ENCODE measurements around the gene TENM4. TPM values are rescaled to one million over a fixed set of nuclear protein-coding genes. Genes with fewer than 3 reads are reported as not detected.

Gene TENM4
- total RNA-seq, 4 donors from 2014 or later, result 0.88 to 61.5 (median 4.0) TPM

DNA sequence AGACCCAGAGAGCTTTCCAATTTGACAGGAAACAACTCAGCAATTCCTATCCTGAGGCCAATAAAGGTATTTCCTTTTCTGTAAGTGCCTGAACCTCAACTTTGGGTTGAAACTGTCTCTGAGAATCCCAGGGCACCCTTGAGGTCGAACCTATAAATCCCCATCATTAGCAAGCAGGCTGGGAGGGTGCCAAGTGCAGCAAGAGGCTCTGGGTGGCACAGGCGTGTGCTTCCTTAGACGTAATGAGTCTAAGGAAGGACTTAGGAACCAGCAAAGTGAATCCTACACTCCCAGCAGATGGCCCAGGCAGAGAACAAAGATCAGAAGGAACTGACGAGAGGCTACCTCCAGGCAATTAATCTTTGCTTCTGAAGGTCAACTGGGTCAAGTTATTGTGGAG, 631.9 kb downstream of the TENM4 start:
- Histone ChIP-seq H3K27me3 (no peaks in the 10 kb centered on the region), H3K27ac (peak overlapping the region; percentile 65 to 67), H3K36me3 (no peaks in the 10 kb centered on the region), H3K4me1 (peaks cover 5% of the 10 kb centered on the region in 2 donors), H3K9me3 (no peaks in the 10 kb centered on the region), H3K4me3 (no peak overlapping the region)
- no peak for TF ChIP-seq POLR2A (IDR thresholded peaks at IDR 0.05)
- TF ChIP-seq, protein P1, sequence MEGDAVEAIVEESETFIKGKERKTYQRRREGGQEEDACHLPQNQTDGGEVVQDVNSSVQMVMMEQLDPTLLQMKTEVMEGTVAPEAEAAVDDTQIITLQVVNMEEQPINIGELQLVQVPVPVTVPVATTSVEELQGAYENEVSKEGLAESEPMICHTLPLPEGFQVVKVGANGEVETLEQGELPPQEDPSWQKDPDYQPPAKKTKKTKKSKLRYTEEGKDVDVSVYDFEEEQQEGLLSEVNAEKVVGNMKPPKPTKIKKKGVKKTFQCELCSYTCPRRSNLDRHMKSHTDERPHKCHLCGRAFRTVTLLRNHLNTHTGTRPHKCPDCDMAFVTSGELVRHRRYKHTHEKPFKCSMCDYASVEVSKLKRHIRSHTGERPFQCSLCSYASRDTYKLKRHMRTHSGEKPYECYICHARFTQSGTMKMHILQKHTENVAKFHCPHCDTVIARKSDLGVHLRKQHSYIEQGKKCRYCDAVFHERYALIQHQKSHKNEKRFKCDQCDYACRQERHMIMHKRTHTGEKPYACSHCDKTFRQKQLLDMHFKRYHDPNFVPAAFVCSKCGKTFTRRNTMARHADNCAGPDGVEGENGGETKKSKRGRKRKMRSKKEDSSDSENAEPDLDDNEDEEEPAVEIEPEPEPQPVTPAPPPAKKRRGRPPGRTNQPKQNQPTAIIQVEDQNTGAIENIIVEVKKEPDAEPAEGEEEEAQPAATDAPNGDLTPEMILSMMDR (IDR thresholded peaks at IDR 0.05), result no peak
- DNase-seq, result no peak
- intact Hi-C loops (cut with DNase I; ENCODE audit: low total_unique reads), result no loop called here

DNA sequence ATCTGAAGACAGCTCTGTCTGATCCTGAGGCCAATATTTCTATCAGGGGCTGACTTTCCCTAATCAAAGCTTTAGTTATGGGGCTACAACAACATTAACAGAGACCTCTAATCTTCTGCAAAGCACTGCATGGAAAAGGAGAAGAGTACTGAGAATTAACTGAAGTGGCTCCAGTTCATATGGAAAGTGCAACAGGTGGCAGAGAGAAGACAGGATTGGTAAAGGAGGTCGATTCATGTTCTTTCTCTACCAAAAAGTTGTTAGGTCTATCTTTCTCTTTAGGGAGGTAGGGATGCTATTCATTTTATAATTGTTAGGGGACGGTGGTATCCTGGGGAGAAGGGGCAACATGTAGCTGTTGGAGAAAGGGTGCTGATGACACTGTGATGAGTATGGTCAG, 633.5 kb downstream of the TENM4 start:
- Histone ChIP-seq H3K4me1 (peaks cover 5% of the 10 kb centered on the region in 2 donors), H3K36me3 (no peaks in the 10 kb centered on the region), H3K9me3 (no peaks in the 10 kb centered on the region), H3K4me3 (no peak overlapping the region), H3K27me3 (no peaks in the 10 kb centered on the region), H3K27ac (no peak overlapping the region)
- intact Hi-C loops (cut with DNase I; ENCODE audit: low total_unique reads), result no loop called here
- no peak for DNase-seq
- TF ChIP-seq POLR2A (IDR thresholded peaks at IDR 0.05), result no peak
- TF ChIP-seq, protein P1 (IDR thresholded peaks at IDR 0.05), result no peak

GRCh38 chr11:78806214-78807004, 634.4 kb downstream of the TENM4 start:
- Histone ChIP-seq H3K4me1 (peaks cover 5% of the 10 kb centered on the region in 2 donors), H3K36me3 (no peaks in the 10 kb centered on the region), H3K9me3 (no peaks in the 10 kb centered on the region), H3K4me3 (no peak overlapping the region), H3K27me3 (no peaks in the 10 kb centered on the region), H3K27ac (no peak overlapping the region)
- TF ChIP-seq, protein P1 (IDR thresholded peaks at IDR 0.05), result no peak
- no peak for TF ChIP-seq POLR2A (IDR thresholded peaks at IDR 0.05)
- intact Hi-C loops (cut with DNase I; ENCODE audit: low total_unique reads), result no loop called here
- no peak for DNase-seq

- H3K27me3 ChIP-seq, result no peaks in the 10 kb centered on the region
- no peaks in the 10 kb centered on the region for H3K9me3 ChIP-seq
- no peak for TF ChIP-seq POLR2A (IDR thresholded peaks at IDR 0.05)
- TF ChIP-seq, protein P1 (IDR thresholded peaks at IDR 0.05), result no peak
- intact Hi-C loops (cut with DNase I; ENCODE audit: low total_unique reads), result no loop called here
- no peaks in the 10 kb centered on the region for H3K36me3 ChIP-seq
- no peak for DNase-seq
- H3K4me1 ChIP-seq, result peaks cover 5% of the 10 kb centered on the region in 2 donors
- no peak overlapping the region for H3K4me3 ChIP-seq
- H3K27ac ChIP-seq, result no peak overlapping the region
Observed at GRCh38 chr11:78804991-78805390, 635.8 kb downstream of the TENM4 start.

GRCh38 chr11:78803995-78804394, 636.8 kb downstream of the TENM4 start:
- no peaks in the 10 kb centered on the region for H3K9me3 ChIP-seq
- intact Hi-C loops (cut with DNase I; ENCODE audit: low total_unique reads), result no loop called here
- no peak overlapping the region for H3K27ac ChIP-seq
- H3K27me3 ChIP-seq, result no peaks in the 10 kb centered on the region
- DNase-seq, result no peak
- H3K36me3 ChIP-seq, result no peaks in the 10 kb centered on the region
- TF ChIP-seq, protein P1 (IDR thresholded peaks at IDR 0.05), result no peak
- no peak for TF ChIP-seq POLR2A (IDR thresholded peaks at IDR 0.05)
- H3K4me3 ChIP-seq, result no peak overlapping the region
- peaks cover 0 to under 1% of the 10 kb centered on the region in 2 donors for H3K4me1 ChIP-seq

Measured in uterus (tissue), 4 donors.